Inferior parietal cortex (tissue), 1 donor: ENCODE measurements around the gene SULT1C3.

ENCODE experiments used
- DNase-seq: peaks from one replicate; pipeline ENCODE4 v3.0.0-alpha.2; 2016; ENCODE audit errors: extremely low spot score

SULT1C3 gene

GRCh38 chr2:108239786-108240185, at the start of gene SULT1C3:
Gene SULT1C3, plus strand, starts transcription at chr2:108239968. Its CDS starts 7,227 bp downstream, at chr2:108247195.
- no peak for DNase-seq

GRCh38 chr2:108193251-108193650, 46.5 kb upstream of the SULT1C3 start:
- no peak for DNase-seq

- peak; percentile 43 for DNase-seq
Measured at GRCh38 chr2:108194409-108195132, 45.2 kb upstream of the SULT1C3 start.

- DNase-seq, result no peak
Measured at GRCh38 chr2:108195133-108195439, 44.7 kb upstream of the SULT1C3 start.

GRCh38 chr2:108199726-108200125, 40.0 kb upstream of the SULT1C3 start:
- DNase-seq, result no peak

GRCh38 chr2:108200569-108200968, 39.2 kb upstream of the SULT1C3 start:
- no peak for DNase-seq

GRCh38 chr2:108212671-108213070, 27.1 kb upstream of the SULT1C3 start:
- DNase-seq, result no peak

- DNase-seq, result peak; percentile 14
Measured at GRCh38 chr2:108215794-108216211, 24.0 kb upstream of the SULT1C3 start.

GRCh38 chr2:108217211-108217610, 22.6 kb upstream of the SULT1C3 start:
- DNase-seq, result no peak

- DNase-seq, result no peak
Measured at GRCh38 chr2:108219688-108220087, 20.1 kb upstream of the SULT1C3 start.

GRCh38 chr2:108220191-108220590, 19.6 kb upstream of the SULT1C3 start:
- DNase-seq, result no peak

GRCh38 chr2:108220942-108221541, 18.7 kb upstream of the SULT1C3 start:
- peak; percentile 8 for DNase-seq

GRCh38 chr2:108222261-108222660, 17.5 kb upstream of the SULT1C3 start:
- no peak for DNase-seq

- DNase-seq, result no peak
Measured at GRCh38 chr2:108223573-108223972, 16.2 kb upstream of the SULT1C3 start.

- DNase-seq, result no peak
Measured at GRCh38 chr2:108224022-108224421, 15.7 kb upstream of the SULT1C3 start.

- no peak for DNase-seq
Measured at GRCh38 chr2:108226564-108226963, 13.2 kb upstream of the SULT1C3 start.

GRCh38 chr2:108228006-108228405, 11.8 kb upstream of the SULT1C3 start:
- DNase-seq, result no peak

- no peak for DNase-seq
Measured at GRCh38 chr2:108228537-108228936, 11.2 kb upstream of the SULT1C3 start.

GRCh38 chr2:108229875-108230274, 9.9 kb upstream of the SULT1C3 start:
- DNase-seq, result no peak

- DNase-seq, result no peak
Measured at GRCh38 chr2:108235577-108235976, 4.2 kb upstream of the SULT1C3 start.

GRCh38 chr2:108236676-108237335, 3.0 kb upstream of the SULT1C3 start:
- DNase-seq, result no peak

GRCh38 chr2:108240966-108241365, 1.2 kb downstream of the SULT1C3 start:
- no peak for DNase-seq

GRCh38 chr2:108243566-108243965, 3.8 kb downstream of the SULT1C3 start:
- no peak for DNase-seq
